ENCODE measurements around the gene VPS9D1. TPM values are rescaled to one million over a fixed set of nuclear protein-coding genes. Genes with fewer than 3 reads are reported as not detected.

The VPS9D1 gene
- total RNA-seq, 1 experiment from 2014 or later, result 4.2 TPM

GRCh38 chr16:89711601-89712273 is 9.0 kb downstream of the VPS9D1 start (continued):
- no peak for TF ChIP-seq ZNF425 (CRISPR knock-in tag; conservative IDR thresholded peaks at IDR 0.05)
- no peak for TF ChIP-seq RELA (CRISPR knock-in tag; IDR thresholded peaks at IDR 0.05; ENCODE audit: borderline replicate concordance)
- no peak for TF ChIP-seq STAT6 (CRISPR knock-in tag; conservative IDR thresholded peaks at IDR 0.05; ENCODE audit: low read depth)
- TF ChIP-seq ELF4 (CRISPR knock-in tag; IDR thresholded peaks at IDR 0.05; ENCODE audit: low read depth), result 0 out of 2 replicates have a peak, but pooled peaks have one; percentile 51
- no peak for TF ChIP-seq JUN (CRISPR knock-in tag; IDR thresholded peaks at IDR 0.05)
- TF ChIP-seq ZNF317 (CRISPR knock-in tag; IDR thresholded peaks at IDR 0.05; ENCODE audit: borderline replicate concordance, low read depth), result no peak
- 0 out of 2 replicates have a peak, but pooled peaks have one; percentile 22 for TF ChIP-seq TCF7 (CRISPR knock-in tag; IDR thresholded peaks at IDR 0.05; ENCODE audit: low read depth)
- TF ChIP-seq RORB (CRISPR knock-in tag; IDR thresholded peaks at IDR 0.05), result no peak
- peak; percentile 73; the same call in 1 of the 2 replicates for TF ChIP-seq NFE2L1 (CRISPR knock-in tag; IDR thresholded peaks at IDR 0.05)
- TF ChIP-seq PRDM15 (CRISPR knock-in tag; IDR thresholded peaks at IDR 0.05), result no peak
- 0 out of 2 replicates have a peak, but pooled peaks have one; percentile 33 for TF ChIP-seq IRF2 (CRISPR knock-in tag; IDR thresholded peaks at IDR 0.05; ENCODE audit: borderline replicate concordance, low read depth)
- no peak for TF ChIP-seq FOXK1 (CRISPR knock-in tag; IDR thresholded peaks at IDR 0.05)
- TF ChIP-seq JAZF1 (CRISPR knock-in tag; IDR thresholded peaks at IDR 0.05), result no peak
- no peak for TF ChIP-seq MXD4 (CRISPR knock-in tag; IDR thresholded peaks at IDR 0.05; ENCODE audit: borderline replicate concordance)
- TF ChIP-seq E2F4 (CRISPR knock-in tag; IDR thresholded peaks at IDR 0.05; ENCODE audit: borderline replicate concordance, low read depth), result no peak
- TF ChIP-seq AFF4 (CRISPR knock-in tag; IDR thresholded peaks at IDR 0.05; ENCODE audit: borderline replicate concordance), result no peak
- TF ChIP-seq CREB1 (CRISPR knock-in tag; IDR thresholded peaks at IDR 0.05), result no peak
- TF ChIP-seq OVOL2 (CRISPR knock-in tag; IDR thresholded peaks at IDR 0.05; ENCODE audit: borderline replicate concordance), result no peak
- no peak for TF ChIP-seq HMGA2 (CRISPR knock-in tag; IDR thresholded peaks at IDR 0.05)
- TF ChIP-seq ATF3 (CRISPR knock-in tag; conservative IDR thresholded peaks at IDR 0.05), result no peak
- TF ChIP-seq ZBTB21 (CRISPR knock-in tag; IDR thresholded peaks at IDR 0.05; ENCODE audit: borderline replicate concordance), result no peak
- TF ChIP-seq USF2 (CRISPR knock-in tag; IDR thresholded peaks at IDR 0.05), result peak; percentile 33; the same call in 1 of the 2 replicates

All from WTC11 (cell line).